Measurements from ENCODE around the gene CARD11.

DNA sequence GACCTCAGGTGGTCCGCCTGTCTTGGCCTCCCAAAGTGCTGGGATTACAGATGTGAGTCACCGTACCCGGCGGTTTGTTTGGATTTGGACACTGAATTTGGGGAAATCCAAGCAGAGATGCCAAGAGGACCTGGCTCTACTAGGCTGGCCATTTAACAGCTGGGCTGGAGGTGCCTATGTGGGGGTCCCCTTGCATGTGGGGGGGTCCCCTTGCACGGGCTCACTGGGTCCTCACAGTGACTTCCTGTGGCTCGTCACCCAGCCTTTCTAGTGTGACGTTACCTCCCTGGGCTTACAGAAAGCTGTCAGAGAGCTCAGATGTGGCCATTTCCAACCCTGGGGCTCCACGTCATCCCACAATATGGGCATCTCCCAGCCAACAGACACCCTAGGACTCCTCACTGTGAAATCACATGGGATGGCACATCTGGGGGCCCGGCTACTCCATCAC is 150.2 kb downstream of the CARD11 start:
- TF ChIP-seq, protein P1, sequence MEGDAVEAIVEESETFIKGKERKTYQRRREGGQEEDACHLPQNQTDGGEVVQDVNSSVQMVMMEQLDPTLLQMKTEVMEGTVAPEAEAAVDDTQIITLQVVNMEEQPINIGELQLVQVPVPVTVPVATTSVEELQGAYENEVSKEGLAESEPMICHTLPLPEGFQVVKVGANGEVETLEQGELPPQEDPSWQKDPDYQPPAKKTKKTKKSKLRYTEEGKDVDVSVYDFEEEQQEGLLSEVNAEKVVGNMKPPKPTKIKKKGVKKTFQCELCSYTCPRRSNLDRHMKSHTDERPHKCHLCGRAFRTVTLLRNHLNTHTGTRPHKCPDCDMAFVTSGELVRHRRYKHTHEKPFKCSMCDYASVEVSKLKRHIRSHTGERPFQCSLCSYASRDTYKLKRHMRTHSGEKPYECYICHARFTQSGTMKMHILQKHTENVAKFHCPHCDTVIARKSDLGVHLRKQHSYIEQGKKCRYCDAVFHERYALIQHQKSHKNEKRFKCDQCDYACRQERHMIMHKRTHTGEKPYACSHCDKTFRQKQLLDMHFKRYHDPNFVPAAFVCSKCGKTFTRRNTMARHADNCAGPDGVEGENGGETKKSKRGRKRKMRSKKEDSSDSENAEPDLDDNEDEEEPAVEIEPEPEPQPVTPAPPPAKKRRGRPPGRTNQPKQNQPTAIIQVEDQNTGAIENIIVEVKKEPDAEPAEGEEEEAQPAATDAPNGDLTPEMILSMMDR (conservative IDR thresholded peaks at IDR 0.05; ENCODE audit: low read depth in 2 of 2), result no peak
- TF ChIP-seq POLR2AphosphoS5 (IDR thresholded peaks at IDR 0.05; ENCODE audit: low read depth) (no peak), EZH2 (IDR thresholded peaks at IDR 0.05; ENCODE audit: low read depth, unreplicated experiment) (no peak), EZH2phosphoT487 (IDR thresholded peaks at IDR 0.05; ENCODE audit: unreplicated experiment) (no peak), ZNF114 (CRISPR knock-in tag; IDR thresholded peaks at IDR 0.05) (no peak), JUNB (IDR thresholded peaks at IDR 0.05; ENCODE audit: unreplicated experiment) (no peak), NANOG (IDR thresholded peaks at IDR 0.05; ENCODE audit: borderline replicate concordance) (no peak)
- TF ChIP-seq, protein P2, sequence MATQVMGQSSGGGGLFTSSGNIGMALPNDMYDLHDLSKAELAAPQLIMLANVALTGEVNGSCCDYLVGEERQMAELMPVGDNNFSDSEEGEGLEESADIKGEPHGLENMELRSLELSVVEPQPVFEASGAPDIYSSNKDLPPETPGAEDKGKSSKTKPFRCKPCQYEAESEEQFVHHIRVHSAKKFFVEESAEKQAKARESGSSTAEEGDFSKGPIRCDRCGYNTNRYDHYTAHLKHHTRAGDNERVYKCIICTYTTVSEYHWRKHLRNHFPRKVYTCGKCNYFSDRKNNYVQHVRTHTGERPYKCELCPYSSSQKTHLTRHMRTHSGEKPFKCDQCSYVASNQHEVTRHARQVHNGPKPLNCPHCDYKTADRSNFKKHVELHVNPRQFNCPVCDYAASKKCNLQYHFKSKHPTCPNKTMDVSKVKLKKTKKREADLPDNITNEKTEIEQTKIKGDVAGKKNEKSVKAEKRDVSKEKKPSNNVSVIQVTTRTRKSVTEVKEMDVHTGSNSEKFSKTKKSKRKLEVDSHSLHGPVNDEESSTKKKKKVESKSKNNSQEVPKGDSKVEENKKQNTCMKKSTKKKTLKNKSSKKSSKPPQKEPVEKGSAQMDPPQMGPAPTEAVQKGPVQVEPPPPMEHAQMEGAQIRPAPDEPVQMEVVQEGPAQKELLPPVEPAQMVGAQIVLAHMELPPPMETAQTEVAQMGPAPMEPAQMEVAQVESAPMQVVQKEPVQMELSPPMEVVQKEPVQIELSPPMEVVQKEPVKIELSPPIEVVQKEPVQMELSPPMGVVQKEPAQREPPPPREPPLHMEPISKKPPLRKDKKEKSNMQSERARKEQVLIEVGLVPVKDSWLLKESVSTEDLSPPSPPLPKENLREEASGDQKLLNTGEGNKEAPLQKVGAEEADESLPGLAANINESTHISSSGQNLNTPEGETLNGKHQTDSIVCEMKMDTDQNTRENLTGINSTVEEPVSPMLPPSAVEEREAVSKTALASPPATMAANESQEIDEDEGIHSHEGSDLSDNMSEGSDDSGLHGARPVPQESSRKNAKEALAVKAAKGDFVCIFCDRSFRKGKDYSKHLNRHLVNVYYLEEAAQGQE (IDR thresholded peaks at IDR 0.05; ENCODE audit: unreplicated experiment), result no peak
